Panc1 (cell line): Measurements from ENCODE around the gene NTMT1. TPM values are rescaled to one million over a fixed set of nuclear protein-coding genes. Genes with fewer than 3 reads are reported as not detected.

Experiments
- ATAC-seq: fragments of 200-7000 bp; cut with Tn5 transposase; 2 replicates; pipeline ENCODE4 v1.9.1; 2020; ENCODE audit warnings: mild to moderate bottlenecking, moderate library complexity
- Bru-seq: library from RNA; stranded (reverse); fragments of 400-500 nt; gene quantifications from one replicate; lab custom pipeline; 2021; lab: Mats Ljungman, UMichigan
- BruChase-seq, 2 experiments: library from RNA; stranded (reverse); fragments of 400-500 nt; gene quantifications; one replicate each; lab custom pipeline; 2021; lab: Mats Ljungman, UMichigan
- BruUV-seq: library from RNA; stranded (reverse); fragments of 400-500 nt; replicated peaks from 2 replicates; lab custom pipeline; 2021; lab: Mats Ljungman, UMichigan
- CTCF ChIA-PET: fragments of 300-600 bp; sonication (Branson Sonifier 250); formaldehyde crosslinking; loops from one replicate; lab custom pipeline; 2022; ENCODE audit warnings: antibody characterized with exemption; lab: Charles Lee
- POLR2A ChIA-PET: fragments of 300-600 bp; sonication (Branson Sonifier 250); formaldehyde crosslinking; loops from one replicate; lab custom pipeline; 2022; ENCODE audit warnings: antibody characterized with exemption; lab: Charles Lee
- DNase-seq: peaks from one replicate; pipeline ENCODE4 v3.0.0-alpha.2; 2010; ENCODE audit warnings: low read depth, low spot score
- H3K27ac ChIP-seq: 2 replicates; pipeline ENCODE4 v1.5.1; 2011; ENCODE audit warnings: mild to moderate bottlenecking, low read length, inconsistent platforms
- H3K27me3 ChIP-seq: fragments of 200-500 bp; sonication (Bioruptor generic); 2 replicates; pipeline ENCODE4 v1.6.0; 2014; ENCODE audit warnings: low read length, inconsistent platforms; ENCODE audit not compliant: control insufficient read depth, insufficient read depth
- H3K36me3 ChIP-seq: fragments of 200-500 bp; sonication (Bioruptor generic); 2 replicates; pipeline ENCODE4 v1.5.1; 2014; ENCODE audit warnings: inconsistent platforms, mild to moderate bottlenecking, low read length, moderate library complexity; ENCODE audit not compliant: control insufficient read depth, insufficient read depth
- H3K4me1 ChIP-seq: 2 replicates; pipeline ENCODE4 v1.5.1; 2011; ENCODE audit warnings: inconsistent platforms, mild to moderate bottlenecking, low read length, moderate library complexity; ENCODE audit not compliant: control insufficient read depth, insufficient read depth
- H3K4me3 ChIP-seq, 2 experiments: 2 replicates each; pipeline ENCODE4 v1.5.1; 2011 to 2012; ENCODE audit warnings: low read depth in 2 of 2, low read length in 2 of 2, mild to moderate bottlenecking in 2 of 2, inconsistent platforms in 1 of 2, moderate library complexity in 1 of 2
- H3K9me3 ChIP-seq: fragments of 200-500 bp; sonication (Bioruptor generic); 2 replicates; pipeline ENCODE4 v1.5.1; 2014; ENCODE audit warnings: low read depth, mild to moderate bottlenecking, inconsistent platforms, low read length, moderate library complexity; ENCODE audit not compliant: control insufficient read depth, insufficient read depth
- CTCF ChIP-seq: fragments of 450-650 bp; IDR thresholded peaks from 2 replicates; pipeline ENCODE4 v1.5.1; 2017; ENCODE audit warnings: mild to moderate bottlenecking
- POLR2AphosphoS5 ChIP-seq: IDR thresholded peaks from 2 replicates; pipeline ENCODE4 v1.6.1; 2012; ENCODE audit warnings: mild to moderate bottlenecking, low read depth, low read length, moderate library complexity
- REST ChIP-seq, 2 experiments: IDR thresholded peaks; 2 replicates each; pipeline ENCODE4 v1.6.1; 2011 to 2012; ENCODE audit warnings: low read depth in 2 of 2, control low read depth in 1 of 2, low read length in 1 of 2, mild to moderate bottlenecking in 1 of 2, moderate library complexity in 1 of 2; ENCODE audit not compliant: insufficient read depth in 1 of 2
- SIN3A ChIP-seq: IDR thresholded peaks from 2 replicates; pipeline ENCODE4 v1.6.1; 2012; ENCODE audit warnings: low read depth, mild to moderate bottlenecking, low read length, moderate library complexity, borderline replicate concordance; ENCODE audit not compliant: insufficient read depth
- TCF7L2 ChIP-seq: IDR thresholded peaks from 2 replicates; pipeline ENCODE4 v1.6.1; 2011; ENCODE audit warnings: mild to moderate bottlenecking, low read depth, low read length, inconsistent platforms
- in situ Hi-C: cut with HindIII; loops from 2 replicates; pipeline ENCODE4 v1.10.0; 2016; ENCODE audit warnings: low sequenced_read_pairs, low pct_unique_long_range_greater_than_20kb
- intact Hi-C: fragments of 100-400 bp; cut with micrococcal nuclease; formaldehyde crosslinking; loops from one replicate; pipeline ENCODE4 v1.10.0; 2022; ENCODE audit not compliant: unreplicated experiment
- long read RNA-seq: library from polyadenylated mRNA; unstranded; transcript quantifications from one replicate; pipeline ENCODE4 v2.0.0, GENCODE V29; 2021; ENCODE audit not compliant: unreplicated experiment
- polyA plus RNA-seq: library from polyadenylated mRNA; unstranded; fragments of >200 nt; gene quantifications from one replicate; pipeline ENCODE4 v1.2.1, GENCODE V29; 2012; ENCODE audit warnings: missing spikeins; ENCODE audit not compliant: insufficient read length
- total RNA-seq: library from RNA; stranded (reverse); gene quantifications from one replicate; pipeline ENCODE4 v1.2.1, GENCODE V29; 2021; ENCODE audit not compliant: unreplicated experiment

NTMT1 gene
- total RNA-seq (47.5 TPM), Bru-seq, nascent RNA (percentile 62 among the genes with signal in this experiment), BruChase-seq, experiment 1, labeled RNA remaining after a 2-hour chase (percentile 54 among the genes with signal in this experiment), BruChase-seq, experiment 2, labeled RNA remaining after a 6-hour chase (percentile 55 among the genes with signal in this experiment)
- polyA plus RNA-seq, result 56.7 TPM
- long read RNA-seq, transcript NTMT1-207 (3 exons, 1,072 nt), result minor isoform, 7 of 88 reads
- long read RNA-seq, transcript NTMT1-203 (4 exons, 1,315 nt), result major isoform, 36 of 88 reads
- long read RNA-seq, transcript NTMT1-202 (4 exons, 741 nt), result minor isoform, 11 of 88 reads
- long read RNA-seq, partial matches to known transcripts, result 1 of 88 reads
- long read RNA-seq, other reads (novel, unspliced or antisense), result 28 of 88 reads

GRCh38 chr9:129626079-129626624, at the start of gene NTMT1:
TSS of gene NTMT1 (plus strand) at chr9:129626163. CDS start at chr9:129632704, 6,541 bp downstream.
- ChIA-PET CTCF (interaction anchor here (0.7 to 1.3 kb wide), 6 partner anchors 11 to 545 kb away, joined by 3 to 8 read pairs (median 4); no protein-coding TSS in a partner anchor), POLR2A (interaction anchor here (0.6 to 0.7 kb wide), 3 partner anchors 30 to 348 kb away, joined by 4 to 6 read pairs (median 5); no protein-coding TSS in a partner anchor)
- BruUV-seq, result no TSS peak
- H3K36me3 ChIP-seq, result peaks cover 4% of the 10 kb centered on the region; the same call in 1 of the 2 replicates
- in situ Hi-C loops, result no loop called here
- no peaks in the 10 kb centered on the region for H3K9me3 ChIP-seq
- peak within 1 kb of the TSS; percentile 82 to 96 for H3K4me3 ChIP-seq
- TF ChIP-seq TCF7L2 (no peak), POLR2AphosphoS5 (peak; percentile 89), CTCF (no peak), REST (IDR thresholded peaks at IDR 0.05; ENCODE audit: insufficient read depth in 1 of 2, low read depth in 2 of 2, low read length in 1 of 2) (no peak), SIN3A (peak; percentile 91; the same call in 1 of the 2 replicates)
- ATAC-seq (peak; percentile 88), DNase-seq (no peak)
- no peaks in the 10 kb centered on the region for H3K27me3 ChIP-seq
- intact Hi-C loops, result no loop called here
- peaks cover 35% of the 10 kb centered on the region for H3K4me1 ChIP-seq
- peak within 1 kb of the TSS; percentile 88 for H3K27ac ChIP-seq

DNA sequence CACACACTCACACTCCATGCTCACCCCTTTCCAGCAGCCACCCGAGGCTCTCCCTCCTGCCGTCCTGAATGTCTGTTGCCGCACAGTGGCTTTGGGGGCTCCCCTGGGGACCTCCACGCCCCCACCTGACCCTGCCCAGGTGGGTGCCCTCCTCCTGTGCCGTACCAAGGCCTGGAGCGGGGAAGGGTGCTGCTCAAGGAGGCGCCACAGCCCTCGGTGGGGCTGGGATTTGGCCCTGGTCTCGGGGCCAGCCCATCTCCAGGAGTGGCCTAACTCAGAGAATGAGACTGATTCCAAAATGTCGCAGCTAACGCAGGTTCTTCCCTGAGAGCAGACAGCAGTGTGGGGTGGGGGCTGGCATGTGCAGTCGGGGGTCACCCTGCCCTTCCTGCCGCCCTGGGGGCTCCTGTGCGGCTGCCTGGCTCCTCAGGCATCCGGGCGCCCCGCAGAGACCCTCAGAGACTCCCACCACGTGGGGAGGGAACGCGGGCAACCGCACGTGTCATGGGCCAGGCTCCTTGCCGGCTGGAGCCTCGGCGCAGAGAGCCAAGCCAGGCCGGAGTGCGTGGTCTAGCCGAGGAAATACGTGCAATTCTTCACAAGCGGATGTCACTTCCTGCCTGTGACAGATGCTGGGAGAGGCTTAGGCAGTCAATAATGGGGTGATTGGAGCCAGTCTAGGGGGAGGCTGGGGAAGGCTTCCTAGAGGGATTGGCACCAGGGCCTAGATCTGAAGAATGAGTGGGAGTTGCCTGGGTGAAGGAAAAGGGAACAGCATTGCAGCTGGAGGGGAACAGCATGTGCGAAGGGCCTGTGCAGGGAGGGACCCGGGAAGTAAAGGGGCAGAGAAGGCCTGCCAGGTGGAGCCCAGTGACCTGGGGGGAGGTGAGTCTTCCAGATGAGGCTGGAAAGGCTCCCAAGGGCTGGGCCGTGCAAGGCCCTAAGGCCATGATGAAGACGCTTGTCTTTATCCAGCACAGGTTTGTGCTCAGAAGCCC, 49.1 kb upstream of the NTMT1 start:
- POLR2A ChIA-PET, result no interaction called here
- BruUV-seq, result no TSS peak
- CTCF ChIA-PET, result no interaction called here
- intact Hi-C loops (no loop called here), in situ Hi-C loops (no loop called here)
- Histone ChIP-seq H3K4me1 (no peaks in the 10 kb centered on the region), H3K9me3 (no peaks in the 10 kb centered on the region), H3K36me3 (no peaks in the 10 kb centered on the region), H3K27me3 (no peaks in the 10 kb centered on the region), H3K27ac (no peak overlapping the region), H3K4me3 (no peak overlapping the region)
- DNase-seq, result no peak
- no peak for ATAC-seq
- TF ChIP-seq POLR2AphosphoS5, result no peak
- TF ChIP-seq REST (IDR thresholded peaks at IDR 0.05; ENCODE audit: insufficient read depth in 1 of 2, low read depth in 2 of 2, low read length in 1 of 2), result no peak
- TF ChIP-seq SIN3A, result no peak
- TF ChIP-seq TCF7L2, result no peak
- no peak for TF ChIP-seq CTCF
